GM12878 (cell line): Measurements from ENCODE around the gene TTC23. TPM values are rescaled to one million over a fixed set of nuclear protein-coding genes. Genes with fewer than 3 reads are reported as not detected.

ENCODE experiments used
- ATAC-seq: fragments of 200-7000 bp; cut with Tn5 transposase; 3 replicates; pipeline ENCODE4 v1.9.1; 2020; ENCODE audit warnings: mild to moderate bottlenecking, moderate library complexity
- BruUV-seq: library from RNA; stranded (reverse); fragments of 400-500 nt; replicated peaks from 2 replicates; lab custom pipeline; 2021; lab: Mats Ljungman, UMichigan
- CTCF ChIA-PET: fragments of 300-600 bp; sonication (Branson Sonifier 250); formaldehyde crosslinking; extraction: SDS; loops from one replicate; lab custom pipeline; 2021; ENCODE audit warnings: inconsistent platforms; lab: Yijun Ruan, JAX
- POLR2A ChIA-PET: fragments of 350-600 bp; formaldehyde crosslinking; extraction: SDS; loops from one replicate; lab custom pipeline; 2021; ENCODE audit warnings: inconsistent platforms; lab: Charles Lee
- RAD21 ChIA-PET: fragments of 300-600 bp; sonication (Branson Sonifier 250); formaldehyde crosslinking; loops from one replicate; lab custom pipeline; 2023; ENCODE audit warnings: antibody characterized with exemption; ENCODE audit not compliant: unreplicated experiment; lab: Charles Lee
- SMC1A ChIA-PET: fragments of 300-600 bp; sonication (Branson Sonifier 250); formaldehyde crosslinking; loops from one replicate; lab custom pipeline; 2023; ENCODE audit not compliant: unreplicated experiment, uncharacterized antibody; lab: Charles Lee
- DNase-seq: peaks from one replicate; pipeline ENCODE4 v3.0.0-alpha.2; 2011; ENCODE audit warnings: low read depth, low spot score
- FAIRE-seq: peaks from 3 replicates; lab custom pipeline; 2011; peaks lifted over from hg19 to GRCh38; lab: Jason Lieb, UNC
- H2AFZ ChIP-seq: 2 replicates; pipeline ENCODE4 v1.6.0; 2011; ENCODE audit warnings: low read depth, low read length, control low read depth; ENCODE audit not compliant: control insufficient read depth
- H3K27ac ChIP-seq: 2 replicates; pipeline ENCODE4 v1.5.1; 2011; ENCODE audit warnings: control low read depth; ENCODE audit not compliant: control insufficient read depth, insufficient read depth
- H3K27me3 ChIP-seq, 2 experiments: replicated peaks in 1 of 2; 2 replicates each; pipeline versions ENCODE4 v1.6.0 to v1.6.1; 2011; ENCODE audit warnings: low read length in 1 of 2; ENCODE audit not compliant: control insufficient read depth in 2 of 2, insufficient read depth in 2 of 2
- H3K36me3 ChIP-seq, 2 experiments: 2 replicates each; pipeline ENCODE4 v1.5.1; 2011; ENCODE audit warnings: low read length in 1 of 2; ENCODE audit not compliant: control insufficient read depth in 2 of 2, insufficient read depth in 2 of 2
- H3K4me1 ChIP-seq: 2 replicates; pipeline ENCODE4 v1.6.1; 2011; ENCODE audit warnings: mild to moderate bottlenecking, low read length, moderate library complexity, mixed read lengths; ENCODE audit not compliant: control insufficient read depth, insufficient read depth
- H3K4me2 ChIP-seq: 2 replicates; pipeline ENCODE4 v1.6.0; 2011; ENCODE audit warnings: control low read depth; ENCODE audit not compliant: control insufficient read depth, insufficient read depth
- H3K4me3 ChIP-seq: fragments of 200-600 bp; sonication (generic); 2 replicates; pipeline ENCODE4 v1.5.1; 2016
- H3K79me2 ChIP-seq: 2 replicates; pipeline ENCODE4 v1.6.0; 2011; ENCODE audit warnings: low read length; ENCODE audit not compliant: control insufficient read depth, insufficient read depth
- H3K9ac ChIP-seq: 2 replicates; pipeline ENCODE4 v1.8.0; 2011; ENCODE audit warnings: low read length, control low read depth, mixed read lengths; ENCODE audit not compliant: control insufficient read depth, insufficient read depth
- H3K9me3 ChIP-seq: replicated peaks from 3 replicates; pipeline ENCODE4 v1.5.1; 2011; ENCODE audit warnings: mild to moderate bottlenecking, low read length; ENCODE audit not compliant: control insufficient read depth, insufficient read depth
- H4K20me1 ChIP-seq: 2 replicates; pipeline ENCODE4 v1.6.0; 2011; ENCODE audit not compliant: control insufficient read depth, insufficient read depth
- BCL3 ChIP-seq: IDR thresholded peaks from 2 replicates; pipeline ENCODE4 v1.6.1; 2011; ENCODE audit warnings: borderline replicate concordance, low read depth, mild to moderate bottlenecking, moderate library complexity, low read length; ENCODE audit not compliant: insufficient read depth, poor library complexity, severe bottlenecking
- BRCA1 ChIP-seq: IDR thresholded peaks from 2 replicates; pipeline ENCODE4 v1.6.1; 2011; ENCODE audit warnings: low read depth, low read length, improper control_type of control experiment
- GATAD2B ChIP-seq: fragments of 450-650 bp; conservative IDR thresholded peaks from 2 replicates; pipeline ENCODE4 v1.6.1; 2017; ENCODE audit warnings: low read depth, mild to moderate bottlenecking, moderate library complexity
- KLF5 ChIP-seq: fragments of 450-650 bp; IDR thresholded peaks from 2 replicates; pipeline ENCODE4 v1.6.1; 2014; ENCODE audit warnings: mild to moderate bottlenecking; ENCODE audit not compliant: partially characterized antibody
- NR2C1 ChIP-seq: fragments of 450-650 bp; IDR thresholded peaks from 2 replicates; pipeline ENCODE4 v1.6.1; 2017; ENCODE audit warnings: antibody characterized with exemption, mild to moderate bottlenecking, moderate library complexity
- SIX5 ChIP-seq: IDR thresholded peaks from 2 replicates; pipeline ENCODE4 v1.6.1; 2011; ENCODE audit warnings: mild to moderate bottlenecking, low read depth, low read length, moderate library complexity; ENCODE audit not compliant: severe bottlenecking
- SREBF2 ChIP-seq: IDR thresholded peaks from 2 replicates; pipeline ENCODE4 v1.6.1; 2012; ENCODE audit warnings: mild to moderate bottlenecking, low read length
- SRF ChIP-seq, 2 experiments: IDR thresholded peaks; 2 replicates each; pipeline ENCODE4 v1.6.1; 2011; ENCODE audit warnings: low read depth in 2 of 2, low read length in 2 of 2, mild to moderate bottlenecking in 1 of 2, moderate library complexity in 1 of 2
- TCF12 ChIP-seq: IDR thresholded peaks from 2 replicates; pipeline ENCODE4 v1.6.1; 2011; ENCODE audit warnings: low read depth, mild to moderate bottlenecking, low read length
- WGBS: methylation state at CpG from one replicate; pipeline ENCODE4 v1.1.6; 2016; ENCODE audit warnings: low lambda C conversion rate; ENCODE audit not compliant: insufficient replicate concordance, insufficient coverage; ENCODE audit errors: missing lambda C conversion rate; 5-methylcytosine and 5-hydroxymethylcytosine counted together
- in situ Hi-C: fragments of 300-500 bp; cut with MboI; formaldehyde crosslinking; loops from 9 replicates; pipeline ENCODE4 v1.14.3; 2018; ENCODE audit warnings: mixed read lengths
- intact Hi-C: fragments of 100-400 bp; cut with micrococcal nuclease; formaldehyde crosslinking; loops from one replicate; pipeline ENCODE4 v1.14.2; 2022; ENCODE audit not compliant: unreplicated experiment
- polyA plus RNA-seq, 11 experiments: library from polyadenylated mRNA; depleted of rRNA in 4 of 11; unstranded in 6 of 11; stranded (reverse) in 5 of 11; fragments of >200 nt; fragmentation: Nextera tagmentation in 4 of 11; fragmentation: Illumina TruSeq in 1 of 11; extraction: Ambion mirVana in 4 of 11; extraction: Trizol in 1 of 11; gene quantifications; 1 replicate in 1 of 11; 2 replicates in 10 of 11; pipeline versions ENCODE4 v1.2.1 to v1.2.3, GENCODE V29; 2011 to 2016; ENCODE audit warnings: inconsistent platforms in 2 of 11, missing spikeins in 2 of 11, low read depth in 1 of 11
- total RNA-seq, 4 experiments: library from RNA; depleted of rRNA in 3 of 4; stranded (reverse); fragments of >200 nt in 3 of 4; fragmentation: Illumina TruSeq in 1 of 4; extraction: Trizol in 1 of 4; gene quantifications; 2 replicates each; pipeline versions ENCODE4 v1.2.1 to v1.2.3, GENCODE V29; 2013 to 2021
- TF ChIP-seq, protein P1 (sequence below): IDR thresholded peaks from 2 replicates; pipeline ENCODE4 v1.6.1; 2012; ENCODE audit warnings: low read depth, low read length, improper control_type of control experiment

The TTC23 gene
- total and polyA plus RNA-seq, 10 of the 15 experiments (the other 5 are each of a cell fraction or from before 2014, with no cell fraction given): 1.2 to 9.0 (median 6.5) TPM

DNA sequence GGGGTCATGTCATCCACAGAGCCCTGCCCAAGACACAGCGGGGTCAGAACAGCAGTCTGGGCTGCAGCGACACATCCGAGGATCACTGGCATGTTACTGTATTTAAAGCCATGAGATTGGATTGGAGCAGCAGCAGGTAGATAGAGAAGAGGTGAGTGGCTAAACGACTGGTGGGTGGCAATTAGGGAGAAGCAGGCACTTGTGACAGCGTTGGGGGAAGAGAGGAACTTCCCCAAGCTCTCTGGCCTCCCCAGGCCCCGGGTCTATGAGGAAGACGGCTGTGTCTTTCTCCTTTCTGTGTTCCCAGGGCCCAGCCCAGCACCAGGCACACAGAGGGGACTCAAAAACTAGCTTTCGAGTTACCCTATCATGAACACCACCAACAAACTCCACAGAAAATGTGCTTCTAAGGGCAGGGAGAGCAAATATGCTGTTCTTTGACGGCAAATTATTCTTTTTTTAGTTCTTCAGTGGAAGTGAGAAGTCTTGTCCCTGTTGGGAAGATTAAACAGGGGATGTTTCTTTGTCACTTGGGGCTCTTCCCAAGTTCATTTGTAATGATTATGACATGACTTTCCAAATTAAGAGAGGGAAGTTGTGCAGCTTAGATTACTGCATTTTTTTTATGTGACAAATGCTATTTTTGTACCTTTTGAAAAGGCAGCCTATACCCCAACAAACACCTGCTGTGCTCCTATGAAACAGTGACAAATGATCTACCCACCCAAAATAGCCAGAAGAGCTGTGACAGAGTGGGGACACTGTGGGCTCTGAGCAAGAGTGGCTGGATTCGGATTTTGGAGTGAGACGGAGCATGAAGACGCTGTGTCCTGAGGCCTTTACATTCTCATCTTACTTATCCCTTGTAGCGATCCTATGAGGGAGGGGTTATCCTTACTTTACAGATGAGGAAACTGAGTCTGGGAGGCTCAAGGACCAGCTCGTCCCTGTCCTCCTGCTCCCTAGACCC, 151.7 kb downstream of the TTC23 start:
- intact Hi-C loops: no loop called here
- FAIRE-seq (no peak), ATAC-seq (no peak), DNase-seq (no peak)
- in situ Hi-C loops: loop anchor here (5.0 kb wide), 1 partner anchor 115 kb away; no protein-coding TSS in a partner anchor
- H3K9ac ChIP-seq: no peak overlapping the region
- H3K27me3 ChIP-seq: peaks cover 0 to 11% of the 10 kb centered on the region in 2 experiments; a peak in 2 of 4 replicates
- no peak overlapping the region for H3K4me2 ChIP-seq
- H3K79me2 ChIP-seq: no peaks in the 10 kb centered on the region
- no peaks in the 10 kb centered on the region for H3K4me1 ChIP-seq
- no peaks in the 10 kb centered on the region for H3K9me3 ChIP-seq
- WGBS: 46% methylated on average over 14 of the region's 14 CpGs
- no peaks in the 10 kb centered on the region for H3K36me3 ChIP-seq
- no peak overlapping the region for H3K27ac ChIP-seq
- no peak overlapping the region for H3K4me3 ChIP-seq
- SMC1A ChIA-PET: interaction anchor here (1.3 to 4.4 kb wide), 3 partner anchors 11 to 117 kb away, joined by 4 to 45 read pairs (median 8); no protein-coding TSS in a partner anchor
- no peak overlapping the region for H2AFZ ChIP-seq
- no peaks in the 10 kb centered on the region for H4K20me1 ChIP-seq
- CTCF ChIA-PET: interaction anchor here (0.8 to 6.7 kb wide), 3 partner anchors 22 to 114 kb away, joined by 3 to 111 read pairs (median 4); no protein-coding TSS in a partner anchor
- BruUV-seq: no TSS peak
- no peak for TF ChIP-seq GATAD2B
- TF ChIP-seq BRCA1: no peak
- no peak for TF ChIP-seq SRF (IDR thresholded peaks at IDR 0.05; ENCODE audit: low read depth in 2 of 2, low read length in 2 of 2)
- TF ChIP-seq BCL3: no peak
- TF ChIP-seq KLF5: no peak
- no peak for TF ChIP-seq TCF12
- no peak for TF ChIP-seq NR2C1
- TF ChIP-seq SREBF2: no peak
- no peak for TF ChIP-seq SIX5
- TF ChIP-seq, protein P1, sequence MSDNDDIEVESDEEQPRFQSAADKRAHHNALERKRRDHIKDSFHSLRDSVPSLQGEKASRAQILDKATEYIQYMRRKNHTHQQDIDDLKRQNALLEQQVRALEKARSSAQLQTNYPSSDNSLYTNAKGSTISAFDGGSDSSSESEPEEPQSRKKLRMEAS: no peak
- RAD21 ChIA-PET: no interaction called here
- POLR2A ChIA-PET: no interaction called here
